Stimulated activated CD8-positive, alpha-beta memory T cell treated with anti-CD3 and anti-CD28 coated beads, Interleukin-15, amount 100 ng/mL, for 24 hours (primary cell): Measurements from ENCODE around the gene NAT10.
A peak's percentile ranks its signal among the peaks of the same experiment; 100 is the strongest.
"Not testable (repeated sequence)": the region's sequence is repeated elsewhere in the genome, so short reads cannot be mapped to it uniquely, and the experiment has no call there.

Experiments used
- DNase-seq: peaks from one replicate; pipeline ENCODE4 v3.0.0-alpha.2; 2020; ENCODE audit warnings: low read depth

The NAT10 gene

GRCh38 chr11:34169686-34170085 lies 64.3 kb downstream of the NAT10 start:
- DNase-seq, result no peak

GRCh38 chr11:34173050-34173449 lies 67.6 kb downstream of the NAT10 start:
- no peak for DNase-seq

GRCh38 chr11:34174412-34175041 lies 69.1 kb downstream of the NAT10 start:
- DNase-seq, result peak; percentile 65

- DNase-seq, result no peak
Observed at GRCh38 chr11:34175284-34176019, 70.0 kb downstream of the NAT10 start.

DNA sequence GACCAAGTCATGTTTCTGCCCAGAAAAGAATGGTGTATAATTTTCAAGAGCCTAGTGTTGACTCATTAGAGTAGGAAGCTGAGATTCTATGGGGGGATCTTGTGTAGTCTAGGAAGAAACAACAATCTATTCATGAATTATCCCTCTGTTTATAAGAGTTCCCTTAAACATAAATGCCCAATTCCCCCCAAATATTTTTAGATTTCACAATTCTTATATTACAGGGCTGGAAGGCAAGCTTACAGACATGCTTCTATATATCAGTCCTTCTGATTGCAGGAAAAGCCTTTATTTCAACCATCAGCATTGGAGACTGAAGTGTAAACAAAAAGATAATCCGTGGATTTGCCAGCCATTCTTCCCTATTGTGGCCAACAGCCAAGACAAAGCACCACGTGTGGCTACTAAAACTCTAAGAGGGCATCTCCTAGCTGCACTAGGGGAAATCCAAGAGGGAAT lies 71.4 kb downstream of the NAT10 start:
- no peak for DNase-seq

DNA sequence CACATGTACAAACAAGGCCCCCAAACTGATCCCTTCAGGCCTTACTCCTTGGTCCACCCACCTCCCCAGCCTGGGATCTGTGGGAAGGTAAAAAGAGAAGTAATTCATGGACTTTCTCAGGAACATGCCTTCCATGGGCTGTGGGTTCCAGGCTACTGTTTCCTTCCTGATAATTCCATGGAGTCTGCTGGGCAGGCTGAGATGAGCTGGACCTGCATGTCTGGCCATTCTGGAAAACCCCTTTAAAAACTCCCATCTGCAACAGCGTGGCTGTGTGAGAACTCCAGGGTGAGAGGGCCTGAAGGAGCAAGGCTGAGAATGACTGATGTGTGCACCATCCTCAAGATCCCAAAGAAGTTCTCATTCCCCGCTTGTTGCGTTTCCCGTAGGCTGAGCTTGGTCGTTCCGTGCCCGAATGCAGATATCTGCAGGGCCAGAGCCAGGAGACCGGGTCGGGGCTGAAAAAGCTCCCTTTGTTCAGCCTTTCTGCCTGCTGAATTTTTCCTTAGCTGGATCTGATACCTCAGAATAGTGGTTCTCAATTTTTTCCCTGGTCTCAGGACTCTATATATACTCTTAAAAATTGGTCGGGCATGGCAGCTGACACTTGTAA lies 72.9 kb downstream of the NAT10 start:
- DNase-seq, result no peak

- DNase-seq, result no peak
Observed at GRCh38 chr11:34179026-34179675, 73.7 kb downstream of the NAT10 start.

DNA sequence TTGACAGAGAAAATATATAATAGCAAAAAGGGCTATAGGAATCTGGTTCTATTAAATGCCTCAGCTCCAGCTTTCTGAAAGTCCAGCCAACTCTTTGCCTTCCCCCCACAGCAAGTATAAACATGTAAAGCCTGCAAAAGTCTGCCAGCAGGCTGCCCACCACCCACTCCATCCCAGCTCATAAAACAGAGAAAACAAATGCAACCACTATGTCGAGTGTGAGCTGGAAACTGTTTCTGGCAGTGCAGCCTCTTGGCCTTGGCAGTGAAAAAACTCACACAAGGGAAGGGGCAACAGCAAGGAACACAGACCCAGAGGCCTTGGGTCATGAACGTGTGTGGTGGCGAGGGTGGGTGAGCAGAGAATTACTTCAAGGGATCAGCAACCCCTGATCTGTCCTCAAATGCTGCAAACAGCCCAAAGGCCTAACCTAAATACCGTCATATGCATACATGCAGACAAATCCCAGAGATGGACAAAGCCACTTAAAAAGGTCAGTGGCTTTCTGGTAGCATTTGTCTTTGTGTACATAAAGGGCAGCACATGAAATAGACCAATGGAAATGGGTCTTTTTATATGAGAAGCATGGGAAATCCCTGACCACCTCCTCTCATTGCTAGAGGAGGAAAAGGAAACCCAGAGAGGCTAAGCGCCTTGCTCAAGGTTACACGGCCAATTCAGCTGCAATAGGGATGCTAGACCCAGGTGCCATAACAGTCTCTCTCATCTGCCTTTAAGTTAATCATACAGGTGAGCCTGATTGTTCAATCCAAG lies 74.8 kb downstream of the NAT10 start:
- DNase-seq, result no peak

GRCh38 chr11:34180814-34181165 lies 75.4 kb downstream of the NAT10 start:
- not testable (repeated sequence) for DNase-seq

DNA sequence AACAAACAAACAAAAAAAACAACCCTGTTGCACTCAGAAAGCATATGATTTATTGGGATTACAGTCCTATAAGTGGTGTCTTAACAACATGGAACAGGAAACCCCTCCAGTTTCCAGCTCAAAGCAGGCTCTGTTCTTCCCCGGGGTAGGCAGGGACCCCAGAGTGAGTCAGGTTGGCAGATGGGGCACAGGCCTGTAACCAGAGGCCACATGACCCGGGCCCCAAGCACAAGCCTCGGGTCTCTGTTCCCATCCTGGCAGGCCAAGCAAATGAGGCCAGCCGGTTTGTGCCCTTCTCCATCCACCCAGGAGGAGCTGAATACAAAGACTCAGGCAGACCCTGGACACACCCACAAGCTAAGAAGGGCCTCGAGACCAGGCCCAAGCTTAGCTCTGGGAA lies 75.8 kb downstream of the NAT10 start:
- DNase-seq, result no peak

DNA sequence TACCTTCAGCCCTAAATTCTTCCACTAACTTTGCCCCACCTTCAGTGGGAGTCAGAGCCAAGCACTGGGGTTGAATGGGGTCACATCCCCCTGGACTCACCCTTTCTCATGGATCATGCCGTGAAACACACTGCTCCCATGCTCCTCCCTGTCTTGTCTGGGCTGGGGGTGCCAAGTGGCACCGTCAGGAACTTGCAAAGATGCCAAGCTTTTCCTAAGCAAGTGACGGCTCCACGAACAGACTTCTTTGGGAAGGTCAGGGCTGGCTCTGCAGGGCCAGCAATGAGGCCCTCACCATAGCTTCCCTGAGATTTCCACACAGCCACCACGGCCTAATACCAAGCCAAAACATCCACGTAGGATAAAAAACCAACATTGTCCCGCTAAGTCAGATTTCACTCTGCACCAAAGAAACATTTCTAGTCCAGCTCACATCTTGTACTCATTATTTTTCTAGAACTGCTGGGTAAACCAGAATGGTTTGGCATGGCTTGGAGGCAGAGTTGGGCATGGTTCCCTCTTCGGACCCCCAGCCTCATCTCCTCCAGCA lies 76.5 kb downstream of the NAT10 start:
- DNase-seq, result no peak

DNA sequence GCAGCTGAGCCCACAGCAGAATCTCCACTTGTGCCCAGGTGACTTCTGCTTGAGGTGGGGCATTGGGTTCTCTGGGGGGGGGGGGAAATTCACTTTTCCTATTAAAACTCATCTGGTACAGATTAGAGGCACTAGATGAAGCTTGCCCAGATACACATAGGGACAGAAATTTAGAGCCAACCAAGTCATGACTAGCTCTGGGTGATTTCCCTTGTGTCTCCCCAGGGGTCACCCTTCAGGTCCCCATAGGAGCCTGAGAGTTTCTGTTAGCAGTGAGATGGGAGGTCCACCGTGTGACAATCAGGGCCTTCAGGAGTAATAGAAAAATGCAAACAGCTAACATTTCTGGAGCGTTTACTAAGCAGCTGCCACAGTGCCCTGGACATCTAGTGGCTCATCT lies 77.0 kb downstream of the NAT10 start:
- DNase-seq, result no peak

DNA sequence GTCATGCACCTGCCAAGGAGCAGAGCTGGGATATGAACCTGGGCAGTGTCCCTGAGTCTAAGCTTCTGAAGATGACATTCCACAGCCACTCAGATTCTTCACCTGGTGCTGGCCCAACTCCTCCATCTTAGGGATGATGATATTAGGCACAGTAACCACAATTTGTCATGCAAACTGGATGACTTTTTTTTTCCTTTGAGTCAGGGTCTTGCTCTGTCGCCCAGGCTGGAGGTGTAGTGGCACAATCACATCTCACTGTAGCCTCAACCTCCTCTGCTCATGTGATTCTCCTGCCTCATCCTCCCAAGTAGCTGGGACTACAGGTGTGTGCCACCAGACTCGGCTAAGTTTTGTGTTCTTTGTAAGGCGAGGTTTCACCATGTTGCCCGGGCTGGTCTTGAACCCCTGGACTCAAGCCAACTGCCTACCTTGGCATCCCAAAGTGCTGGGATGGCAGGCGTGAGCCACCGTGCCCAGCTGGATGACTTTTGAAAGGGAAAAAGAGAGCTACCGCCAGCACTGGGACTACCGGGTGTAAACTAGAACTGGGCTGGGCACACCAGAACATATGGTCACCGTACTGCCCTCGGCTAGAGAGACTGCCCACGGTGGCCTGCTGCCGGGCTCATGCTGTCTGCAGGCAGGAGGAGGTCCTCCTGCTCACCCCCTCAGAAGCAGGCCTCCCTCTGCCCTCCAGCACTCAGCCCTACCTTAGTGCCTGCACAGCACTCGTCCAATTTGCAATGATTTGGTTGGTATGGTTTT lies 77.7 kb downstream of the NAT10 start:
- no peak for DNase-seq

DNA sequence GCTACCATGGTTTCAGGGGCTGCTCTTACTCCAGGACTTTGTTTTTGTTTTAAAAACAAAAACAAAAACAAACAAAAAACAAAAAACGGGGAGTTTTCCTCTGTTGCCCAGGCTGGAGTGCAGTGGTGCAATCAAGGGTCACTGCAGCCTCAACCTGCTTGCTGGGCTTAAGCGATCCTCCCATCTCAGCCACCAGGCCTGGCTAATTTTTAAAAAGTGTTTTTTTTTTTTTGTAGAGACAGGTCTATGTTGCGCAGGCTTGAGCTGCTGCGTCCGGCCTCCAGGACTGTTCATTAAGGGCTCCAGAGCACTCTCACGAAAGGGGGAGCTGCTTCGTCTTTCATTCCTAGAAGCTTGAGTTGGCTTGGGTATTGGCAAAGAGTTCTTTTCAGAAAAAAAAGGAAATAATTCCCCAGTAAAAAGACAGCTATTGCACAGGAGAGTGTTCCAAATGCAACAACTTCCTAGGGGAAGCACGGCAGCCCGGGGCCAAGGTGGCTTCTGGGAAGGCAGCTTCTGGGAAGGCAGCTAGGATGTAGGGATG lies 78.5 kb downstream of the NAT10 start:
- DNase-seq, result no peak

DNA sequence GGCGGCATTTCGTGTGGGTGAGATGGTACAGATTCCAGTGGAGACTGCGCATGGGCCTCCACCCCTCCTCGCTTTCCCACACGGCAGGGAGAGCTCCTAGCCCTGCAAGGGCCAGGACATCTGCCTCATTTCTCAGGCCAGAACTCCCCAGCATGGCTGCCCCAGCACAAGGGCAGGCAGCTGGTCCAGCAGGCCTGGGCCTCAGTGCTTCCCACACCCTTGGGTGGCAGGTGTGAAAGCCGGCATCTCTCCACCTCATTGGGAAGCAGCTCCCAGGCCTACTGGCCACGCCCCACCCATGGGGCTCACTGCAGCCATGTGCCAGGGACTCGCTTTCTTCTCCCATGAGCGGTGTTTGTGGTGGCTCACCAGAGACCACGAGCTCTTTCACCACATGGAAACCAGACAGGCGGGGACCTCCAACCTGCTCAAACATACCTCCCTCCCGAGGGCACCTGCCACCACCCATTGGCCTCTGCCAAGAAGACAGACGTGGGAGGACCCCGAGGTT lies 79.1 kb downstream of the NAT10 start:
- DNase-seq, result no peak

DNA sequence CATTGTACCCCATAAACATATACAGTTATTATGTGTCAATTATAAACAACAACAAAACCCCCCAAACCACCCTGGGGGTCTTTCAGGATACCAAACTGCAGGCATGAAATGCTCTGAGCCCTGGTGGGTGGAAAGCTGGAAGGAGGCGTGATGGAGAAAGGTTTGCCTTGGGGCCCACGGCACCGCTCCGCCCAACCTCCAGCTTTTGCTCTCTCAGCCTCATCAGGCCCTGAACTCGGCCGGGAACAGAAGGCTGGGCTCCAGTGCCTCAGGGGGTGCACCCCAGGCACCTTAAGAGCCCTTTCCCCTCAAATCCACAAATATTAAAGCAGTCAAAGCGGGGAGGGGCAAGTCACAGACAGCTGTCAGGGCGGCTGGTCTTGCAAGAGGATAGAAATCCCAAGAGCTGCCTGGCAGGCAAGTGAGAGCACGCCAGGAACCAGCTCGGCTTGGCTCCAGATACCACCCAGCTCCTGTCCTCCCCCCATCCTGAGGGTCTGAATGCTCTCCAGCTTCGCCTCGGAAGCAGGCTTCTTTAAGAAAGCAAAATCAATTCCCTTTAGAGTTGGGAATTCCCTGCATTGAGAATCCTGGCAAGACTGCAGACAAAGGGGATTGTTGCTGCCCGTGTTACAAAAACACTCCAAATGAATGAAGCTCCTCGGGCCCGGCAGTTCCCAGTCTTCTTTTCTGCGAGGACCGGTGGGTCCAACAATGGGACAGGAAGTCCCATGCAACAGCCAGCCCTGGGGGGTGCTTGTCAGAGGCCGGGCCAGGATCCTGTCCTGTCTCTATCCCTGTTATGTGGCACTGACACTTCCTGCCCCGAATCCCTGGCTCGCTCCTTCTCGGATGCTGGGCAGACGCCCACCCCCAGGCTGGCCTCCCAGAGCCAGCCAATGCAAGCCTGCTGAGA lies 80.8 kb downstream of the NAT10 start:
- DNase-seq, result no peak

- DNase-seq, result no peak
Observed at GRCh38 chr11:34188181-34188580, 82.8 kb downstream of the NAT10 start.

DNA sequence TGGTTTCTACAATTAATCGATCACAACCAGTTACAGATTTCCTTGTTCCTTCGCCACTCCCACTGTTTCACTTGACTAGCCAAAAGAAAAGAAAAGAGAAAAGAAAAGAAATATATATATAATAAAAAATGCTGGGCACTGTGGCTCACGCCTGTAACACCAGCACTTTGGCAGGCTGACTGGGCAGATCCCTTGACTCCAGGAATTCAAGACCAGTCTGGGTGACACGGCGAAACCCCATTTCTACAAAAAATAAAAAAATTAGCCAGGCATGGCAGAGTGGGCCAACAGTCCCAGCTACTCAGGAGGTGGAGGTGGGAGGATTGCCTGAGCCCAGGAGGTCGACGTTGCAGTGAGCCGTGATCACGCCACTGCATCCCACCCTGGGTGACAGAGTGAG lies 83.8 kb downstream of the NAT10 start:
- DNase-seq, result no peak
